ENCODE results near the gene ZNF155. TPM values are rescaled to one million over a fixed set of nuclear protein-coding genes. Genes with fewer than 3 reads are reported as not detected.

Gene ZNF155
- total RNA-seq, 1 donor from 2014 or later, result 6.4 TPM

DNA sequence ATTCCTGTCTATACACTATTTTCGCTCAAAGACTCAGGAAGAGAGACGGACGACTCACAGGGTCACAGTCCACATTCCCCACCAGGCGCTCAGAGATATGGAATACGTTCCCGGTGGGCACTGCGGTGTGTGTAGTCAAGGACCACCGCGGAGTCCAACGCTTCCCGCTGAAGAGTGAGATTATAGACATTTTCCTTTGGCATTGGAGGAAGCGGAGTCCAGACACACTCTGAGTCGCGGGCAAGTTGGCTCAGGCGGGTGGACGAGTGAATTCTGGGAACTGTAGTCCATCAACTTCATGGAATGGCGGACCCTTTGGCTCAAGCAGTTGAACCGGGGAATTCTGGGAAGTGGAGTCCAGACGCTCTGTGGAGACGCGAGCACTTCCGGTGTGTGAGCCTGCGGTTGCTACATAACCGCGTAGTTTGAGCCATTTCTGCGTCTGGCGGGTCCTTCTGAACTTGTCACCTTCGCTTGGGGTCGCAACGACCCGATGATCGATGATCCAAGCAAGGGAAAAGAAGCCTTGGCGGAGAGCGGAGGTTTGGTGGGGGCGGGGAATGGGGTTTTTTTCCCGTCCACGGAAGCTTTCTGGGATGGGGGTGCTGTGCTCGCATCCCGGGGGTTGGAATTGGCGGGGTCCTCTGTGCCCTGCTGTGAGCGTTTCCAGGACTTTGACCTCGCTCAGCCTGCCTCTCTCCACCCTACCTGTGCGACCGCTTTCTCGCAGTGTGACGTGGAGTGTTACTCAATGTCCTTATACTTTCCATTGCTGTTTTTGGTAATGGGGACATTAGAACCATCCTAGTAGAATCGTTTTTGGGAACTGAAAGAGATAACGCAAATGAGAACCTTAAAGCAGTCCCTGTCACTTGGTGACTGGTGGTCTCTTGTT is 18.8 kb downstream of the ZNF155 start, which contains the start of gene ZNF230:
Gene ZNF230 (plus strand): TSS at position 392 of the 895 bp plus-strand sequence. CDS start 4,122 bp downstream, outside the sequence.
- intact Hi-C loops (cut with DNase I), result loop anchor here (1.0 to 10.0 kb wide), 5 partner anchors 19 to 202 kb away; partner anchors contain the start of genes ZNF155, ZNF223, ZNF224 and ZNF225
- DNase-seq (ENCODE audit: low spot score), result peak; percentile 95

DNA sequence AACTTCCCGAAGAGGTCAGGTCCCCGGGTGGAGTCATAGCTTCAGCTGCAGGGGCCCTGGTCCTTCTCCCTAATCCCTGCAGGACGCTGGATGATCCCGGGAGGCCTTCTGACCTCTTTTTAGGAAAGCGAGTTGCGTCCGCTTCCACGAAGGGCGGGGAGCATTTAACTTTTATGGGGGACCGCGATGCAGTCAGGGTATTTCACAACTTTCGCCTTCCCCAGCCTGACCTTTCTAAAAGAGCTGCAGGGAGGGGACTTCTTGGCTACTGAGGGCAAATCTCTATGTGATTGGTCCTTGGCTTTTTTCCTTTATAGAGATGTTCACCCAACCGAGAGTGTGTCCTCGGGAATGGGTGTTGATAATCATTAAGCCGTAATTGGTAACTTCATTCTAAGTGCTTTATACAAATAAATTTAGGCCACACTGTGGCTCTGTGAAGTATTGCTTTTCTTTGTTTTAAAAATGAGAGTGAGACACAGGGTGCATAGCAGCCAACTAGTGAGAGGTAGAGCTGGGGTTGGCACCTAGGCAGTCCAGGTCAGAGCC is 19.5 kb downstream of the ZNF155 start:
- DNase-seq (ENCODE audit: low spot score), result no peak
- intact Hi-C loops (cut with DNase I), result loop anchor here (5.0 to 10.0 kb wide), 4 partner anchors 49 to 201 kb away; partner anchors contain the start of genes ZNF223, ZNF224 and ZNF225

DNA sequence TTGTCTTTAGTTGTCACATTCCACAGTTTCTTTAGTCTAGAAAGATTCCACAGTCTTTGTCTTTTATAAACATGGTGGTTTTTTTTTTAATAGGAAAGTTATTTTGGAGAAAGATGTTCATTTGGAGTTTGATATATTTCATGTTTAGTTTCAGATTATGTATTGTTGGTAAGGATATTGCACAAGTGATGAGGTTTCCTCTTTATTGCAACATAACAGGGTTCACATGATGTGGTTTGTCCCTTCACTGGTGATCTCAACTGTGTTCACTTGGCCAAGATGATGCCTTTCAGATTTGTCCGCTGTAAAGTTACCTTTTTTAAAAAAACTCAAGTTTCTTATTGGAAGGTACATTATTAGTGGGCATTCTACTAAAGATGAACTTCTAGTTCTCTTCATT is 22.0 kb downstream of the ZNF155 start:
- intact Hi-C loops (cut with DNase I), result loop anchor here (10.0 kb wide), 1 partner anchor 199 kb away; no protein-coding TSS in a partner anchor
- no peak for DNase-seq (ENCODE audit: low spot score)

DNA sequence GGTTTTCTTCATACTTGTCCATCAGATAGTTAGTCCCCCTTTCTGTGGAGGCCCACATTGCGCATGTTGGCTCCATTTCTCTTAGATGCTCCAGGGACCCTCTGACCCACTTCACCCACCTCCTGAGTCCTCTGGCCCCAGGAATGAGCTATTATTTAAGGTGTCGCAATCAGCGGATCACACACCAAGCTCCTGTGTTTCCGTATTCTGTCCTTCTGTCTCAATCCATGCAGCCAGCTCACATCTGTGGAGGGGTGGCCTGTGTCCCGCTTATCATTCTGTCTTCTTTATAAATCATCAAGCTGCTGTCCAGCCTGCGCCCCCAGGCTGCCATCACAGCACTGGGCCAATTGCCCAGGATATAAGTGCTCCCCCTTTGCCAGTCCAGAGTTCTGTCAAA is 23.5 kb downstream of the ZNF155 start:
- intact Hi-C loops (cut with DNase I), result loop anchor here (10.0 kb wide), 1 partner anchor 197 kb away; no protein-coding TSS in a partner anchor
- no peak for DNase-seq (ENCODE audit: low spot score)

DNA sequence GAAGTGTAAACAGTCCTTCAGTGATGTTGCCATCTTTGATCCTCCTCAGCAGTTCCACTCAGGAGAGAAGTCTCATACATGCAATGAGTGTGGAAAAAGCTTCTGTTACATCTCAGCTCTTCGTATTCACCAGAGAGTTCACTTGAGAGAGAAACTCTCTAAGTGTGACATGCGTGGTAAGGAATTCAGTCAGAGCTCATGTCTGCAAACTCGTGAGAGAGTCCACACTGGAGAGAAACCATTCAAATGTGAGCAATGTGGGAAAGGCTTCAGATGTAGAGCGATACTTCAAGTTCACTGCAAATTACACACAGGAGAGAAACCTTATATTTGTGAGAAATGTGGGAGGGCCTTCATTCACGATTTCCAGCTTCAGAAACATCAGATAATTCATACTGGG is 26.5 kb downstream of the ZNF155 start:
- intact Hi-C loops (cut with DNase I), result no loop called here
- no peak for DNase-seq (ENCODE audit: low spot score)

DNA sequence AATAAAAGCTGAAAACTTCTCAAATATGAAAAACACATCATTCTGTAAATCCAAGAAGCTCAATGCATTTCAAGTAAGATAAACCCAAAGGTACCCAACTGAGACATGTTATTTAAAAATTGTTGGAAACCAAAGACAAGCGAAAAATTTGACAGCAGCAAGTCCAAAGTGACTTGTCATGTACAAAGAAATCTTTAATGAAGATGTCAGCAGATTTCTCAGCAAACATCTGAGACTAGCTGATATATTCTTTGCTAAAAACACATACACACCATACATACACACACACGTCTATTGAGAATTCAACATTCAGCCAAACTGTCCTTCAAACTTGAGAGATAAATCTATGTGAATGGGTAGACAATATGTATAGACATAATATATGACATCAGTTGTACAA is 35.5 kb downstream of the ZNF155 start:
- DNase-seq (ENCODE audit: low spot score), result no peak
- intact Hi-C loops (cut with DNase I), result no loop called here

DNA sequence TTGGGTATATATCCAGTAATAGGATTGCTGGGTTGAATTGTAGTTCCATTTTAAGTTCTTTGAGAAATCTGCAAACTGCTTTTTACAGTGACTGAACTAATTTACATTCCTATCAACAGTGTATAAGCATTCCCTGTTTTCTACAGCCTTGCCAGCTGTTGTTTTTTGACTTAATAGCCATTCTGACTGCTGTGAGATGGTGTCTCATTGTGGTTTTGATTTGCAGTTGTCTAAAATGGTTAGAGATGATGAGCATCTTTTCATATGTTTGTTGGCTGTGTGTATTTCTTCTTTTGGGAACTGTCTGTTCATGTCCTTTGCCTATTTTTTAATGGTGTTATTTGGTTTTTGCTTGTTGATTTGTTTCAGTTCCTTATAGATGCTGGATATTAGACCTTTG is 37.2 kb downstream of the ZNF155 start:
- intact Hi-C loops (cut with DNase I), result no loop called here
- no peak for DNase-seq (ENCODE audit: low spot score)

DNA sequence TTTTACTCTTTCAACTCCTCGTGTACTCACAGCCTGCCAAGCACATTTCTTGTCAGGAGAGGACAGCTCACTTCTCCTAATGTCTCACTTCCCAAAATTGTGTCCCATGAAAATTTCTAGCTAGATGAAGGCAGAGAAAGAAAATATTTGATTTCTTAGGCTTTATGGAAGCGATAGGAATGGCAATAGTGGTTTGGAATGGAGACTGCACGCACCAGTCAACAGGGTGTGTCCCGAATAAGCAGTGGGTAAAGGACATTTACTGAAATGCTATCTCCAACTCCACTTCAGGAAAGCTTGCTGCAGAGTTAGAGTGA is 40.9 kb downstream of the ZNF155 start:
- DNase-seq (ENCODE audit: low spot score), result no peak
- intact Hi-C loops (cut with DNase I), result no loop called here

DNA sequence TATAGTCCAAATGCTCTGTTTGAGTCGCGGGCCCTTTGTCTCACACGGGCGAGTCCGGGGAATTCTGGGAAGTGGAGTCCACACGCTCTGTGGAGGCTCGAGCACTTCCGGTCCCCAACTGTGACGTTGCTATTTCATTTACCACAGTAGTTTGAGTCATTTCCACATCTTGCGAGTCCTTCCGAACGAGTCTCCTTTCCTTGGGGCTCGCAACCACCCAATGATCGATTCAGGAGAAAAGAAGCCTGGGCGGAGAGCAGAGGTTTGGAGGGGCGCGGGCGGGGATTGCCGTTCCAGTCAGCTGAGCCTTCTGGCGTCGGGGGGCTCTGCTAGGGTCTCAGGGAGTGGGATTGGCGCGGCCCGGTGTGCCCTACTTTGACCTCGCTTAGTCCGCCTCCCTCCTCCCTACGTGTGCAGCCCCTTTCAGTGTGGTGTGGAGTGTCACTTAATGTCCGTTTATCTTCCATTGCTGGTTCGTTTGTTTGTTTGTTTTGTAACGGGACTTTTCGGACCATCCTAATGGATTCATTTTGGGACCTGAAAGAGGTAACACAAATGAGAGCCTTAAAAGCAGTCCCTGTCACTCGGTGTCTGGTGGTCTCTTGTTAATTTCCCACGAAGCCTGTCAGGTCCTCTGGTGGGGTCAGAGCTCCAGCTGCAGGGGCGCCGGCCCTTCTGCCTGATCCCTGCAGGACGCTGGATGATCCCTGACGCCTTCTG is 41.4 kb downstream of the ZNF155 start, which contains the start of gene ZNF222:
Gene ZNF222 (plus strand): TSS at position 163 of the 720 bp plus-strand sequence. CDS start 58 bp downstream, at position 221.
- DNase-seq (ENCODE audit: low spot score), result peak; percentile 93
- intact Hi-C loops (cut with DNase I), result no loop called here

DNA sequence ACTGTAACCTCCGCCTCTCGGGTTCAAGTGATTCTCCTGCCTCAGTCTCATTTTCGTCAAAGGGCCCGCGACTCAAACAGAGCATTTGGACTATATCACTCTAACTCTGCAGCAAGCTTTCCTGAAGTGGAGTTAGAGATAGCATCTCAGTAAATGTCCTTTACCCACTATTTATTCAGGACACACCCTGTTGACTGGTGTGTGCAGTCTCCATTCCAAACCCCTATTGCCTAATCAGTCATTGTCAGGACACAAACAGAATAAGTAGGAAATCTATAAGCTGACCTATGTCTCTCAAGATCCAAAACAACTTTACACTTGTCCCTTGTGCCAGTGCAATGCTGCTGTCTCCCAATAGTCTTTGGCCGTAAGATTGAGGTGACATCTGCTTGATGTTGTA is 42.6 kb downstream of the ZNF155 start:
- no peak for DNase-seq (ENCODE audit: low spot score)
- intact Hi-C loops (cut with DNase I), result no loop called here

DNA sequence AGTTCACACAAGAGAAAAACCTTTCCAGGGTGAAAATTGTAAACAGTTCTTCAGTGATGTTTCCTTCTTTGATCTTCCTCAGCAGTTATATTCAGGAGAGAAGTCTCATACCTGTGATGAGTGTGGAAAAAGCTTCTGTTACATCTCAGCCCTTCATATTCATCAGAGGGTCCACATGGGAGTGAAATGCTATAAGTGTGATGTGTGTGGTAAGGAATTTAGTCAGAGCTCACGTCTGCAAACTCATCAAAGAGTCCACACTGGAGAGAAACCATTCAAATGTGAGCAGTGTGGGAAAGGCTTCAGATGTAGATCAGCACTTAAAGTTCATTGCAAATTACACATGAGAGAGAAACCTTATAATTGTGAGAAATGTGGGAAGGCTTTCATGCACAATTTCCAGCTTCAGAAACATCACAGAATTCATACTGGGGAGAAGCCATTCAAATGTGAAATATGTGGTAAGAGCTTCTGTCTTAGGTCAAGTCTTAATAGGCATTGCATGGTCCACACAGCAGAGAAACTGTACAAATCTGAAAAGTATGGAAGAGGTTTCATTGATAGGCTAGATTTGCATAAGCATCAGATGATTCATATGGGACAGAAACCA is 48.1 kb downstream of the ZNF155 start:
- no peak for DNase-seq (ENCODE audit: low spot score)
- intact Hi-C loops (cut with DNase I), result no loop called here

DNA sequence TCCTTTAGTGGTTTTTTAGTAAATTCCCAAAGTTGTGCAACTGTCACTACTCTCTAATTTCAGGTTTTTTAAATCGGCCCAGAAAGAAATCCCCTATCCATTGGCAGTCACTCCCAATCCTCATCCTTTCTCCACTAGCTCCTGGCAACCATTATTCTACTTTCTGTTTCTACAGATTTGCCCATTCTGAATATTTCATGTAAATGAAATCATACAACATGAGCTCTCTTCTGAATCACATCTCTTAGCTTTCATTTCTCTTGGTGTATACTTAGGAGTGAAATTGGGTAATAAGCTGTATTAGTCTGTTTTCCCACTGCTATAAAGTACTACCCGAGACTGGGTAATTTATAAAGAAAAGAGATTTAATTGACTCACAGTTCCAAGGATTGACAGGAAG is 58.2 kb downstream of the ZNF155 start:
- no peak for DNase-seq (ENCODE audit: low spot score)
- intact Hi-C loops (cut with DNase I), result no loop called here

Other genes starting within 250 kb of the ZNF155 start
- gene SMG9, start 229.2 kb upstream of the ZNF155 start, total RNA-seq, result 17.2 TPM
- gene KCNN4, start 203.2 kb upstream of the ZNF155 start, total RNA-seq, result 0.43 TPM
- gene LYPD5, start 181.7 kb upstream of the ZNF155 start, total RNA-seq, result 1.3 TPM
- 15.2 TPM for gene ZNF283, start 156.9 kb upstream of the ZNF155 start, total RNA-seq
- gene ZNF404, start 100.2 kb upstream of the ZNF155 start, total RNA-seq, result 8.4 TPM
- gene ZNF45, start 48.9 kb upstream of the ZNF155 start, total RNA-seq, result 7.0 TPM
- gene ZNF221, start 33.0 kb upstream of the ZNF155 start, total RNA-seq, result 4.7 TPM
- 2.3 TPM for gene ZNF230, start 18.8 kb downstream of the ZNF155 start, total RNA-seq
- 3.6 TPM for gene ZNF222, start 41.2 kb downstream of the ZNF155 start, total RNA-seq
- 2.2 TPM for gene ZNF223, start 67.8 kb downstream of the ZNF155 start, total RNA-seq
- gene ZNF284, start 88.0 kb downstream of the ZNF155 start, total RNA-seq, result 1.4 TPM
- gene ZNF224, start 110.2 kb downstream of the ZNF155 start, total RNA-seq, result 12.9 TPM
- gene ZNF225, start 129.2 kb downstream of the ZNF155 start, total RNA-seq, result 3.3 TPM
- gene ZNF234, start 157.4 kb downstream of the ZNF155 start, total RNA-seq, result 9.6 TPM
- 25.6 TPM for gene ZNF226, start 180.9 kb downstream of the ZNF155 start, total RNA-seq
- 15.4 TPM for gene ZNF227, start 228.3 kb downstream of the ZNF155 start, total RNA-seq